Pancreas (tissue), 10 donors: ENCODE results near the gene ADGRV1. TPM values are rescaled to one million over a fixed set of nuclear protein-coding genes. Genes with fewer than 3 reads are reported as not detected.

Source experiments
- ATAC-seq, 4 donors: fragments of 200-7000 bp; cut with Tn5 transposase; one replicate each; pipeline versions ENCODE4 v1.8.0 to v1.9.1; 2020; ENCODE audit warnings: mild to moderate bottlenecking in 4 of 4, moderate library complexity in 4 of 4
- DNase-seq, 6 donors: peaks; one replicate each; pipeline ENCODE4 v3.0.0-alpha.2; 2020
- FAIRE-seq: peaks from 2 replicates; lab custom pipeline; 2012; peaks lifted over from hg19 to GRCh38; lab: Jason Lieb, UNC
- H3K27ac ChIP-seq, 4 donors: fragments of 200-600 bp; sonication (generic); 1 replicate in 3 of 4; 2 replicates in 1 of 4; pipeline versions ENCODE4 v1.5.0 to v1.8.0; 2020
- H3K27me3 ChIP-seq, 4 donors: fragments of 200-600 bp; one replicate each; pipeline ENCODE4 v1.8.0; 2021
- H3K36me3 ChIP-seq, 3 donors: fragments of 200-600 bp; sonication (generic) in 1 of 3; one replicate each; pipeline versions ENCODE4 v1.5.0 to v1.8.0; 2020 to 2021
- H3K4me1 ChIP-seq, 3 donors: fragments of 200-600 bp; one replicate each; pipeline ENCODE4 v1.8.0; 2021
- H3K4me3 ChIP-seq, 4 donors: fragments of 200-600 bp; sonication (generic) in 2 of 4; one replicate each; pipeline versions ENCODE4 v1.5.0 to v1.8.0; 2020 to 2021
- H3K9me3 ChIP-seq, 4 donors: fragments of 200-600 bp; one replicate each; pipeline ENCODE4 v1.8.0; 2021
- CTCF ChIP-seq, 4 donors: fragments of 200-600 bp; sonication (generic) in 3 of 4; IDR thresholded peaks; one replicate each; pipeline versions ENCODE4 v1.5.0 to v1.8.0; 2021; ENCODE audit warnings: antibody characterized with exemption in 4 of 4
- WGBS, 2 donors: extraction: QIAGEN DNeasy Blood & Tissue Kit; methylation state at CpG; one replicate each; pipeline ENCODE4 v1.1.7; 2013; 5-methylcytosine and 5-hydroxymethylcytosine counted together
- intact Hi-C, 3 donors: fragments of 100-400 bp; cut with DNase I; formaldehyde crosslinking; loops; one replicate each; pipeline versions ENCODE4 v1.11.1 to v1.14.2; 2022
- polyA plus RNA-seq, 2 donors: library from polyadenylated mRNA; stranded (reverse); fragments of 200-250 nt; gene quantifications; one replicate each; pipeline ENCODE4 v1.2.3, GENCODE V29; 2013
- total RNA-seq, 6 donors: library from RNA; stranded (reverse); fragmentation: NEBNext Ultra II Directional in 4 of 6; extraction: Animal tissue kit (Norgen Biotek cat#: 25700) in 4 of 6; gene quantifications; one replicate each; pipeline versions ENCODE4 v1.2.1 to v1.2.4, GENCODE V29; 2021 to 2023
- donor health status: healthy with polysubstance abuse.
- donor health status: DM: no; HTN: no; CAD: no; lungs with moderate emphysema.
- donor health status: DM: no; HTN: no; CAD: no.
- donor health status: control.
- donor health status: control.
- donor health status: Bipolar disorder and iron deficiency.
- donor health status: DM: yes; HTN: yes; CAD: no.
- donor health status: DM: no; HTN: no; CAD: no.
- donor health status: DM: no; HTN: no; CAD: no.
- donor health status: DM: yes; HTN: yes; CAD: no.

The ADGRV1 gene
- total and polyA plus RNA-seq, 8 donors: 3.9 to 6.9 (median 5.4) TPM

DNA sequence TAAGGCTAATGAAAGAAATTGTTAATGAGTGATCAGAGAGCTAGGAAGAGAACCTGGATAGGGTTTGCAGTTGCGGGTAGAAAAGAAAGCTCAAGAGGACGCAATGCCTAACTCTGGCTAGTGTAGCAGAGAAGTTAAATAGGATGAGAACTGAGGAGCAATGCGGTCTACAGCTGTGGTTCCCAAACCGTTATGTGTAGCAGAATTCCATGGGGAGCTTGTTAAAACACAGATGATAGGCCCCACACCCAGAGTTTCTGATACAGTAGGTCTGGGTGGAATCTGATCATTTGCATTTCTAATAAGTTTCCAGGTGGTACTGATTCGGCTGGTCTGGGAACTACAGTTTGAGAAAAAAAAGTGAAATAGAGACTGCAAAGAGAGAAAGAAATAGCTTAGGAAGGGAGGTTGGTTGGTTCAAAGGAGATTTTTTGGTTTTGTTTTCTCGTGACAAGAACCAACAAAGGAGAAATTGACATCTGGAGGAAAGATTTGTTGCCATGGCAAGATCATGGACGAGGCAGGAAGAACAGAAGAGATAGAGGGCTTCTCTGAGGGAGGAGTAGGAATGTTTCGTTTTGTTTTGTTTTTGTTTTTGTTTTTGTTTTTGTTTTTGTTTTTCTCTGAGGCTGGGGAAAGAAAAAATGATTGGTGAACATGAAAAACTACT lies 548.4 kb downstream of the ADGRV1 start:
- intact Hi-C loops: no loop called here
- WGBS, 2 donors: 90 to 92% methylated on average over 8 of the region's 8 CpGs
- Histone ChIP-seq H3K27me3 (no peaks in the 10 kb centered on the region), H3K27ac (no peak overlapping the region), H3K36me3 (no peaks in the 10 kb centered on the region), H3K4me1 (peaks cover 0 to 11% (median 0%) of the 10 kb centered on the region in 3 donors), H3K9me3 (no peaks in the 10 kb centered on the region), H3K4me3 (no peak overlapping the region)
- FAIRE-seq: no peak
- no peak for ATAC-seq
- no peak for DNase-seq
- no peak for TF ChIP-seq CTCF (IDR thresholded peaks at IDR 0.05)

DNA sequence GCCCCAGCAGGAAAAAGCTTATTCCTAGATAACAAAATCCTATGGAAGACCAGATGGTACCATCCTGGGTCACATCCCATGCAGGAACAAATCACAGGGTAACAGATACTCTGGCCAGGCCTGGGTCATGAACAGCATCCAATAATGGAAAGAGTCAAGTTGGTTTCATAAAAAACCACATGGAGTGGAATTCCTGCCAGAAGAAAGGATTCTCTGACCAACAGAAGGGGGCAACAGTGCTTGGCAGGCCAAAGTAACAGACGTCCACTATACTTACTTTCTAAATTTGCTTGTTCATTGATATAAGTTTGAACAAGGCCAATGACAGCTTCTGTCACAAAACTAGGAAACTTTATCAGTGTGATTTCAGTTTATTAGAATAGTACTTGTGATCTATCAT lies 551.0 kb downstream of the ADGRV1 start:
- no peak for FAIRE-seq
- DNase-seq: no peak
- no peak for ATAC-seq
- no peaks in the 10 kb centered on the region for H3K4me1 ChIP-seq
- WGBS, 2 donors: 64 to 74% methylated on average over 1 of the region's 1 CpG
- TF ChIP-seq CTCF (IDR thresholded peaks at IDR 0.05): no peak
- no peaks in the 10 kb centered on the region for H3K27me3 ChIP-seq
- intact Hi-C loops: no loop called here
- no peaks in the 10 kb centered on the region for H3K36me3 ChIP-seq
- H3K27ac ChIP-seq: no peak overlapping the region
- H3K9me3 ChIP-seq: no peaks in the 10 kb centered on the region
- H3K4me3 ChIP-seq: no peak overlapping the region

DNA sequence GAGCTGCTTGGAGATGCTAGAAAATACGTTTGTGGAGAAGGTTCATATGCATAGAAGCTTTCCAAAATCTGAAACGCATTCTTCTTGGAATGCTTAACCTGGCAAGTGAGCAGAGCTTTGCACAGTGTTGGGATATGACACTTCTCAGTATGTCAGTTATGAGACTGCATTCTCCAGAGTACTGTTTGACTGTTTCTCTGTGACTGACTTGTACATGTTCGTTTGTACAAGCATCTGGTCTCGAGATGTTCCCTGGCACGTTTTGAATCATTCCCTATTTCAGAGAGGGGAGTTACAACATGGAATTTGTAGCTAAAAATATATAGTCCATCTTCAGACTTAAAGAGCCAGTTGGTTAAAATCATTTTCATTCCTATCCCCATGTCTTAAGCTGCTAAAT lies 552.1 kb downstream of the ADGRV1 start:
- TF ChIP-seq CTCF (IDR thresholded peaks at IDR 0.05): no peak
- H3K27ac ChIP-seq: no peak overlapping the region
- H3K4me1 ChIP-seq: no peaks in the 10 kb centered on the region
- H3K27me3 ChIP-seq: no peaks in the 10 kb centered on the region
- no peaks in the 10 kb centered on the region for H3K9me3 ChIP-seq
- FAIRE-seq: no peak
- intact Hi-C loops: no loop called here
- peak in 1 of 4 donors; percentile 29 for ATAC-seq
- WGBS, 2 donors: 63 to 69% methylated on average over 5 of the region's 5 CpGs
- no peaks in the 10 kb centered on the region for H3K36me3 ChIP-seq
- no peak overlapping the region for H3K4me3 ChIP-seq
- DNase-seq: no peak

DNA sequence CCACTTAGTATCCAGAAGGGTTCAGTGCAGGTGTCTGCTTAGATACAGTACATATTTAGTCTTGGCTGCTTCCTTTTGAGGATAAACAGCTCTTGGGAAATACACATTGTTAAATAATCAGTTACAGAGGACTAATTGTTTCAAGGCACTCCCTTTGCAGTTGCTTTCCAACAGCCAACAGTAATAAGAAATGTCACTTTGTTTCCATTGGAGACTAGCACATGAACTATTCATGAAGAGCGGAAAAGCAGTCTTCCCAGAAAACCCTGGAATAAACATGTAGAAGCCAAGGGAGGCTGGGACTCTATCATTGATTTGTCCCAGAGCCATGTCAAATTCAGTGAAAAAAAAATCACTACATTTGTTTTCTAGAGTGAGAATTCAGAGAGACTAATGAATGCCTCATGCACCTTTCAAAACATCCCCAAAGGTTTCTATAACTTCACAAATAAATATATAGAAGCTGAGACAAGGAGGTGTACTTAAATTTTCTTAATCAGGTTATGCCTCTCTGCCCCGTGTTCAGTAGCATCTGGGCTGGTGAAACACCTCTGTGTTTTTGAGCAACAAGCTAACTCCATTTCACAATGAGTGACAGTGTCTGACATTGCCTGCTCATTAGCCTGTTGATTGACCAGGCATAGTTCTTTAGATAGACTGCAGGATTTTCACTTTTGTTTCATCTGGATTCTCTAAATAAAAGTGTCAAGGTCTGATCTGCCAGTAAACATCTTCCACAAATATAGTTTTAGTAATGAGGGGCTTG lies 553.1 kb downstream of the ADGRV1 start:
- no peaks in the 10 kb centered on the region for H3K27me3 ChIP-seq
- DNase-seq: no peak
- 88 to 94% methylated on average over 2 of the region's 2 CpGs for WGBS, 2 donors
- H3K36me3 ChIP-seq: no peaks in the 10 kb centered on the region
- H3K9me3 ChIP-seq: no peaks in the 10 kb centered on the region
- H3K4me3 ChIP-seq: no peak overlapping the region
- H3K4me1 ChIP-seq: no peaks in the 10 kb centered on the region
- no peak overlapping the region for H3K27ac ChIP-seq
- intact Hi-C loops: no loop called here
- no peak for TF ChIP-seq CTCF (IDR thresholded peaks at IDR 0.05)
- ATAC-seq: no peak
- no peak for FAIRE-seq

GRCh38 chr5:91114658-91115057 lies 556.1 kb downstream of the ADGRV1 start:
- intact Hi-C loops: no loop called here
- ATAC-seq (peak in 2 of 4 donors; percentile 14 to 15), FAIRE-seq (no peak), DNase-seq (no peak)
- Histone ChIP-seq H3K4me1 (peaks cover 0 to 12% (median 0%) of the 10 kb centered on the region in 3 donors), H3K27ac (no peak overlapping the region), H3K9me3 (no peaks in the 10 kb centered on the region), H3K4me3 (no peak overlapping the region), H3K27me3 (no peaks in the 10 kb centered on the region), H3K36me3 (no peaks in the 10 kb centered on the region)
- 62 to 74% methylated on average over 2 of the region's 2 CpGs for WGBS, 2 donors
- TF ChIP-seq CTCF (IDR thresholded peaks at IDR 0.05): no peak
